Brain pericyte (primary cell): Measurements from ENCODE around the gene ZSCAN4.
A peak's percentile ranks its signal among the peaks of the same experiment; 100 is the strongest.

Experiments used
- DNase-seq: peaks from one replicate; pipeline ENCODE4 v3.0.0-alpha.2; 2012; ENCODE audit warnings: low read depth, low spot score

The ZSCAN4 gene

GRCh38 chr19:57668635-57669034 is at the start of gene ZSCAN4:
ZSCAN4 (plus strand) TSS chr19:57668935; CDS start chr19:57676146, 7,211 bp downstream.
- DNase-seq, result no peak

- no peak for DNase-seq
Observed at GRCh38 chr19:57620673-57621348, 47.9 kb upstream of the ZSCAN4 start.

- no peak for DNase-seq
Observed at GRCh38 chr19:57623091-57623490, 45.6 kb upstream of the ZSCAN4 start.

GRCh38 chr19:57632987-57633831 is 35.5 kb upstream of the ZSCAN4 start, which contains the start of gene ZNF211:
ZNF211 (plus strand) TSS chr19:57633168; CDS start chr19:57633347, 179 bp downstream.
- peak; percentile 75 for DNase-seq

GRCh38 chr19:57633832-57634131 is 35.0 kb upstream of the ZSCAN4 start:
- no peak for DNase-seq

- no peak for DNase-seq
Observed at GRCh38 chr19:57637379-57637778, 31.4 kb upstream of the ZSCAN4 start.

GRCh38 chr19:57641715-57642234 is 27.0 kb upstream of the ZSCAN4 start:
- DNase-seq, result no peak

GRCh38 chr19:57642396-57643046 is 26.2 kb upstream of the ZSCAN4 start:
- DNase-seq, result no peak

- no peak for DNase-seq
Observed at GRCh38 chr19:57643734-57644133, 25.0 kb upstream of the ZSCAN4 start.

- DNase-seq, result no peak
Observed at GRCh38 chr19:57648331-57649003, 20.3 kb upstream of the ZSCAN4 start.

GRCh38 chr19:57651654-57651996 is 17.1 kb upstream of the ZSCAN4 start:
- DNase-seq, result no peak

- no peak for DNase-seq
Observed at GRCh38 chr19:57653689-57654088, 15.0 kb upstream of the ZSCAN4 start.

GRCh38 chr19:57655443-57655842 is 13.3 kb upstream of the ZSCAN4 start:
- DNase-seq, result no peak

GRCh38 chr19:57656346-57656745 is 12.4 kb upstream of the ZSCAN4 start:
- no peak for DNase-seq

- DNase-seq, result peak; percentile 13
Observed at GRCh38 chr19:57664269-57665127, 4.2 kb upstream of the ZSCAN4 start.

GRCh38 chr19:57665261-57665806 is 3.4 kb upstream of the ZSCAN4 start:
- no peak for DNase-seq

GRCh38 chr19:57667228-57667627 is 1.5 kb upstream of the ZSCAN4 start:
- DNase-seq, result no peak

- DNase-seq, result no peak
Observed at GRCh38 chr19:57671124-57671895, 2.6 kb downstream of the ZSCAN4 start.

GRCh38 chr19:57672466-57672865 is 3.7 kb downstream of the ZSCAN4 start:
- no peak for DNase-seq

GRCh38 chr19:57675881-57676280 is 7.1 kb downstream of the ZSCAN4 start:
- no peak for DNase-seq
